PC-9 (cell line): ENCODE data around the gene TAGLN2.

Source experiments
- CTCF ChIP-seq: fragments of 200-600 bp; sonication (generic); conservative IDR thresholded peaks from 2 replicates; pipeline ENCODE4 v1.6.1; 2017; ENCODE audit warnings: mixed run types, antibody characterized with exemption, mild to moderate bottlenecking, moderate library complexity
- EZH2 ChIP-seq: fragments of 200-600 bp; sonication (generic); IDR thresholded peaks from 2 replicates; pipeline ENCODE4 v1.8.0; 2017; ENCODE audit warnings: antibody characterized with exemption, low read depth

- TF ChIP-seq EZH2 (no peak), CTCF (no peak)
Measured at GRCh38 chr1:159951551-159951950, 26.2 kb upstream of the TAGLN2 start.
